Measurements from ENCODE around the gene ATXN1.

Gene ATXN1

GRCh38 chr6:16596616-16597331, 164.5 kb downstream of the ATXN1 start:
- no peak for TF ChIP-seq CTCF (IDR thresholded peaks at IDR 0.05; ENCODE audit: extremely low read depth, missing control alignments)
- no peak for DNase-seq (ENCODE audit: low spot score)

GRCh38 chr6:16595514-16596120, 165.6 kb downstream of the ATXN1 start:
- TF ChIP-seq CTCF (IDR thresholded peaks at IDR 0.05; ENCODE audit: extremely low read depth, missing control alignments): no peak
- no peak for DNase-seq (ENCODE audit: low spot score)

- DNase-seq (ENCODE audit: low spot score): no peak
- TF ChIP-seq CTCF (IDR thresholded peaks at IDR 0.05; ENCODE audit: extremely low read depth, missing control alignments): no peak
These were observed 166.4 kb downstream of the ATXN1 start for GRCh38 chr6:16594849-16595248.

- no peak for TF ChIP-seq CTCF (IDR thresholded peaks at IDR 0.05; ENCODE audit: extremely low read depth, missing control alignments)
- no peak for DNase-seq (ENCODE audit: low spot score)
These were observed 168.9 kb downstream of the ATXN1 start for GRCh38 chr6:16592223-16592911.

- TF ChIP-seq CTCF (IDR thresholded peaks at IDR 0.05; ENCODE audit: extremely low read depth, missing control alignments): no peak
- DNase-seq (ENCODE audit: low spot score): peak; percentile 61
These were observed 169.7 kb downstream of the ATXN1 start for GRCh38 chr6:16591396-16592222.

DNA sequence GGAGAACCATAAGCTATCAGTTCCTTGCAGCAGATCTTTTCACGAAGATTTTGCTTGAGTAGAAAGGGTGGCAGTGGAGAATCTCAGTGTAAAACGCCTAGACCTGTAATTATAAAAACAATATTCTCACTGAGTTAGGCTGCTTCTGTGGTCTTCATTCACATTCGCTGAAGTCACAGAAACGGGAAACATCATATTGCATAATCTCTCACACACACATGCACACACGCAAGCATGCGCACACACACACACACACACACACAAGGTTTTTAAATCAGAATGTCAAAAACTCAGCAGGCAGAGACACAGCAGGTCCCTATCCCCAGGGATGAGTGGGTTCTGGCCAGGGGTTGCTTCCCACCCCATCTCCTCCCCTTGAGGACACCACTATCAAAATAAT, 175.5 kb downstream of the ATXN1 start:
- no peak for TF ChIP-seq CTCF (IDR thresholded peaks at IDR 0.05; ENCODE audit: extremely low read depth, missing control alignments)
- DNase-seq (ENCODE audit: low spot score): no peak
